ENCODE results near the gene RSPRY1.

RSPRY1 gene

GRCh38 chr16:57145046-57146021, 40.8 kb upstream of the RSPRY1 start:
- Histone ChIP-seq H3K27ac (ENCODE audit: low read depth, low read length) (no peak overlapping the region), H4K8ac (ENCODE audit: low read depth, low read length) (no peak overlapping the region), H3K4ac (ENCODE audit: low read depth, low read length) (no peak overlapping the region), H3K4me3 (ENCODE audit: low read depth, low read length) (no peak overlapping the region), H3K23ac (ENCODE audit: low read length) (no peak overlapping the region), H2AK5ac (ENCODE audit: low read length) (no peak overlapping the region), H3K27me3 (ENCODE audit: insufficient read depth, low read length) (no peaks in the 10 kb centered on the region), H4K91ac (ENCODE audit: low read depth, low read length) (no peak overlapping the region), H3K9me3 (ENCODE audit: insufficient read depth, low read depth, low read length) (peaks cover 5% of the 10 kb centered on the region), H3K36me3 (ENCODE audit: control insufficient read depth in 1 of 2, insufficient read depth in 2 of 2, low read length in 2 of 2) (peaks cover 10 to 15% of the 10 kb centered on the region in 2 experiments), H4K12ac (ENCODE audit: low read depth, low read length) (no peak overlapping the region), H2BK120ac (ENCODE audit: insufficient read depth, low read length, poor library complexity) (no peak overlapping the region), H2BK5ac (ENCODE audit: low read depth, low read length, poor library complexity) (no peak overlapping the region), H3K4me1 (ENCODE audit: control insufficient read depth in 1 of 2, insufficient read depth in 2 of 2, low read length in 2 of 2) (peaks cover 0 to 9% of the 10 kb centered on the region in 2 experiments), H3K18ac (ENCODE audit: low read length) (no peak overlapping the region), H3K79me2 (ENCODE audit: control insufficient read depth, insufficient read depth, low read length, poor library complexity) (no peaks in the 10 kb centered on the region), H3K4me2 (ENCODE audit: low read length) (no peak overlapping the region), H2AFZ (ENCODE audit: insufficient read depth, low read length, poor library complexity) (no peak overlapping the region), H3K14ac (ENCODE audit: low read length) (no peak overlapping the region), H2BK12ac (ENCODE audit: low read length) (no peak overlapping the region), H3K79me1 (ENCODE audit: low read length) (no peaks in the 10 kb centered on the region), H3K9ac (ENCODE audit: low read length) (no peak overlapping the region)
- no CpG with 5 or more reads among the region's 14 CpGs for WGBS (ENCODE audit: extremely low coverage, insufficient coverage, insufficient read length)
- DNase-seq = no peak

GRCh38 chr16:57146040-57146647, 40.0 kb upstream of the RSPRY1 start:
- Histone ChIP-seq H4K12ac (ENCODE audit: low read depth, low read length) (no peak overlapping the region), H3K27ac (ENCODE audit: low read depth, low read length) (no peak overlapping the region), H3K18ac (ENCODE audit: low read length) (no peak overlapping the region), H3K14ac (ENCODE audit: low read length) (no peak overlapping the region), H2BK12ac (ENCODE audit: low read length) (no peak overlapping the region), H2BK5ac (ENCODE audit: low read depth, low read length, poor library complexity) (no peak overlapping the region), H3K36me3 (ENCODE audit: control insufficient read depth in 1 of 2, insufficient read depth in 2 of 2, low read length in 2 of 2) (peaks cover 10 to 15% of the 10 kb centered on the region in 2 experiments), H3K4me2 (ENCODE audit: low read length) (no peak overlapping the region), H3K27me3 (ENCODE audit: insufficient read depth, low read length) (no peaks in the 10 kb centered on the region), H3K9ac (ENCODE audit: low read length) (no peak overlapping the region), H2BK120ac (ENCODE audit: insufficient read depth, low read length, poor library complexity) (no peak overlapping the region), H3K4me1 (ENCODE audit: control insufficient read depth in 1 of 2, insufficient read depth in 2 of 2, low read length in 2 of 2) (peaks cover 0 to 6% of the 10 kb centered on the region in 2 experiments), H3K4me3 (ENCODE audit: low read depth, low read length) (no peak overlapping the region), H4K91ac (ENCODE audit: low read depth, low read length) (no peak overlapping the region), H2AK5ac (ENCODE audit: low read length) (no peak overlapping the region), H3K4ac (ENCODE audit: low read depth, low read length) (no peak overlapping the region), H3K79me2 (ENCODE audit: control insufficient read depth, insufficient read depth, low read length, poor library complexity) (no peaks in the 10 kb centered on the region), H3K23ac (ENCODE audit: low read length) (no peak overlapping the region), H4K8ac (ENCODE audit: low read depth, low read length) (no peak overlapping the region), H3K9me3 (ENCODE audit: insufficient read depth, low read depth, low read length) (peaks cover 5% of the 10 kb centered on the region), H2AFZ (ENCODE audit: insufficient read depth, low read length, poor library complexity) (no peak overlapping the region), H3K79me1 (ENCODE audit: low read length) (no peaks in the 10 kb centered on the region)
- no peak for DNase-seq
- WGBS (ENCODE audit: extremely low coverage, insufficient coverage, insufficient read length) = no CpG with 5 or more reads among the region's 24 CpGs

GRCh38 chr16:57146735-57147134, 39.4 kb upstream of the RSPRY1 start:
- H3K4me1 ChIP-seq (ENCODE audit: control insufficient read depth in 1 of 2, insufficient read depth in 2 of 2, low read length in 2 of 2) = peaks cover 0 to 6% of the 10 kb centered on the region in 2 experiments
- no peak overlapping the region for H4K91ac ChIP-seq (ENCODE audit: low read depth, low read length)
- no peak overlapping the region for H2BK12ac ChIP-seq (ENCODE audit: low read length)
- peaks cover 10 to 15% of the 10 kb centered on the region in 2 experiments for H3K36me3 ChIP-seq (ENCODE audit: control insufficient read depth in 1 of 2, insufficient read depth in 2 of 2, low read length in 2 of 2)
- H2BK5ac ChIP-seq (ENCODE audit: low read depth, low read length, poor library complexity) = no peak overlapping the region
- H3K27ac ChIP-seq (ENCODE audit: low read depth, low read length) = no peak overlapping the region
- no peak overlapping the region for H3K14ac ChIP-seq (ENCODE audit: low read length)
- no peak overlapping the region for H4K12ac ChIP-seq (ENCODE audit: low read depth, low read length)
- H2AK5ac ChIP-seq (ENCODE audit: low read length) = no peak overlapping the region
- WGBS (ENCODE audit: extremely low coverage, insufficient coverage, insufficient read length) = no CpG with 5 or more reads among the region's 5 CpGs
- H3K23ac ChIP-seq (ENCODE audit: low read length) = no peak overlapping the region
- no peaks in the 10 kb centered on the region for H3K79me1 ChIP-seq (ENCODE audit: low read length)
- no peak for DNase-seq
- no peak overlapping the region for H3K4ac ChIP-seq (ENCODE audit: low read depth, low read length)
- H2BK120ac ChIP-seq (ENCODE audit: insufficient read depth, low read length, poor library complexity) = no peak overlapping the region
- H2AFZ ChIP-seq (ENCODE audit: insufficient read depth, low read length, poor library complexity) = no peak overlapping the region
- no peak overlapping the region for H4K8ac ChIP-seq (ENCODE audit: low read depth, low read length)
- no peak overlapping the region for H3K9ac ChIP-seq (ENCODE audit: low read length)
- no peaks in the 10 kb centered on the region for H3K79me2 ChIP-seq (ENCODE audit: control insufficient read depth, insufficient read depth, low read length, poor library complexity)
- no peak overlapping the region for H3K4me3 ChIP-seq (ENCODE audit: low read depth, low read length)
- no peaks in the 10 kb centered on the region for H3K27me3 ChIP-seq (ENCODE audit: insufficient read depth, low read length)
- H3K4me2 ChIP-seq (ENCODE audit: low read length) = no peak overlapping the region
- peaks cover 5% of the 10 kb centered on the region for H3K9me3 ChIP-seq (ENCODE audit: insufficient read depth, low read depth, low read length)
- H3K18ac ChIP-seq (ENCODE audit: low read length) = no peak overlapping the region

GRCh38 chr16:57147381-57148221, 38.5 kb upstream of the RSPRY1 start:
- Histone ChIP-seq H3K27ac (ENCODE audit: low read depth, low read length) (no peak overlapping the region), H4K12ac (ENCODE audit: low read depth, low read length) (no peak overlapping the region), H4K8ac (ENCODE audit: low read depth, low read length) (no peak overlapping the region), H3K27me3 (ENCODE audit: insufficient read depth, low read length) (no peaks in the 10 kb centered on the region), H3K9ac (ENCODE audit: low read length) (no peak overlapping the region), H2AFZ (ENCODE audit: insufficient read depth, low read length, poor library complexity) (no peak overlapping the region), H3K23ac (ENCODE audit: low read length) (no peak overlapping the region), H2AK5ac (ENCODE audit: low read length) (no peak overlapping the region), H2BK120ac (ENCODE audit: insufficient read depth, low read length, poor library complexity) (no peak overlapping the region), H3K14ac (ENCODE audit: low read length) (no peak overlapping the region), H3K79me2 (ENCODE audit: control insufficient read depth, insufficient read depth, low read length, poor library complexity) (no peaks in the 10 kb centered on the region), H3K4me3 (ENCODE audit: low read depth, low read length) (no peak overlapping the region), H2BK5ac (ENCODE audit: low read depth, low read length, poor library complexity) (no peak overlapping the region), H3K9me3 (ENCODE audit: insufficient read depth, low read depth, low read length) (peaks cover 5% of the 10 kb centered on the region), H3K79me1 (ENCODE audit: low read length) (no peaks in the 10 kb centered on the region), H3K36me3 (ENCODE audit: control insufficient read depth in 1 of 2, insufficient read depth in 2 of 2, low read length in 2 of 2) (peaks cover 10 to 18% of the 10 kb centered on the region in 2 experiments), H4K91ac (ENCODE audit: low read depth, low read length) (no peak overlapping the region), H3K4me1 (ENCODE audit: control insufficient read depth in 1 of 2, insufficient read depth in 2 of 2, low read length in 2 of 2) (no peaks in the 10 kb centered on the region), H2BK12ac (ENCODE audit: low read length) (no peak overlapping the region), H3K4ac (ENCODE audit: low read depth, low read length) (no peak overlapping the region), H3K18ac (ENCODE audit: low read length) (no peak overlapping the region), H3K4me2 (ENCODE audit: low read length) (no peak overlapping the region)
- WGBS (ENCODE audit: extremely low coverage, insufficient coverage, insufficient read length) = no CpG with 5 or more reads among the region's 14 CpGs
- DNase-seq = no peak
